ENCODE measurements around the gene MYBBP1A.

Gene MYBBP1A

GRCh38 chr17:4507361-4508111 is 47.6 kb downstream of the MYBBP1A start:
- TF ChIP-seq ZFX (IDR thresholded peaks at IDR 0.05) (no peak), CTCF (conservative IDR thresholded peaks at IDR 0.05) (no peak)

GRCh38 chr17:4506892-4507291 is 48.3 kb downstream of the MYBBP1A start:
- H3K27ac ChIP-seq, result no peak overlapping the region
- no peak for TF ChIP-seq CTCF (conservative IDR thresholded peaks at IDR 0.05)
- no peak for TF ChIP-seq ZFX (IDR thresholded peaks at IDR 0.05)

More at GRCh38 chr17:4507361-4508111, 47.6 kb downstream of the MYBBP1A start:
- no peak overlapping the region for H3K27ac ChIP-seq

GRCh38 chr17:4506175-4506813 is 48.9 kb downstream of the MYBBP1A start:
- no peak overlapping the region for H3K27ac ChIP-seq
- TF ChIP-seq ZFX (IDR thresholded peaks at IDR 0.05) (no peak), CTCF (conservative IDR thresholded peaks at IDR 0.05) (no peak)

GRCh38 chr17:4505187-4505586 is 50.0 kb downstream of the MYBBP1A start:
- no peak overlapping the region for H3K27ac ChIP-seq
- no peak for TF ChIP-seq ZFX (IDR thresholded peaks at IDR 0.05)
- TF ChIP-seq CTCF (conservative IDR thresholded peaks at IDR 0.05), result no peak

- TF ChIP-seq CTCF (conservative IDR thresholded peaks at IDR 0.05) (no peak), ZFX (IDR thresholded peaks at IDR 0.05) (no peak)
- no peak overlapping the region for H3K27ac ChIP-seq
These were observed 51.0 kb downstream of the MYBBP1A start for GRCh38 chr17:4504188-4504587.

- TF ChIP-seq ZFX (IDR thresholded peaks at IDR 0.05) (no peak), CTCF (conservative IDR thresholded peaks at IDR 0.05) (no peak)
- no peak overlapping the region for H3K27ac ChIP-seq
These were observed 51.7 kb downstream of the MYBBP1A start for GRCh38 chr17:4503283-4504025.

Data from C4-2B (cell line).